HG03064 (cell line): ENCODE results near the gene ERG28.
A peak's percentile ranks its signal among the peaks of the same experiment; 100 is the strongest.
"Not testable (repeated sequence)": the region's sequence is repeated elsewhere in the genome, so short reads cannot be mapped to it uniquely, and the experiment has no call there.

Experiments
- ATAC-seq: cut with Tn5 transposase; IDR thresholded peaks from one replicate; pipeline ENCODE4 v1.9.1; 2021; ENCODE audit warnings: low read depth; ENCODE audit not compliant: unreplicated experiment

Gene ERG28

GRCh38 chr14:75660630-75661498 is at the start of gene ERG28, which contains the start of gene TTLL5:
ERG28 (minus strand) TSS chr14:75660876; CDS start chr14:75657502, 3,374 bp downstream.
TTLL5 (plus strand) TSS chr14:75661246; CDS start chr14:75663150, 1,904 bp downstream.
- peak; percentile 98 for ATAC-seq

GRCh38 chr14:75709207-75709812 is 48.6 kb upstream of the ERG28 start:
- ATAC-seq: no peak

GRCh38 chr14:75705014-75705413 is 44.3 kb upstream of the ERG28 start:
- no peak for ATAC-seq

GRCh38 chr14:75703467-75703866 is 42.8 kb upstream of the ERG28 start:
- ATAC-seq: no peak

DNA sequence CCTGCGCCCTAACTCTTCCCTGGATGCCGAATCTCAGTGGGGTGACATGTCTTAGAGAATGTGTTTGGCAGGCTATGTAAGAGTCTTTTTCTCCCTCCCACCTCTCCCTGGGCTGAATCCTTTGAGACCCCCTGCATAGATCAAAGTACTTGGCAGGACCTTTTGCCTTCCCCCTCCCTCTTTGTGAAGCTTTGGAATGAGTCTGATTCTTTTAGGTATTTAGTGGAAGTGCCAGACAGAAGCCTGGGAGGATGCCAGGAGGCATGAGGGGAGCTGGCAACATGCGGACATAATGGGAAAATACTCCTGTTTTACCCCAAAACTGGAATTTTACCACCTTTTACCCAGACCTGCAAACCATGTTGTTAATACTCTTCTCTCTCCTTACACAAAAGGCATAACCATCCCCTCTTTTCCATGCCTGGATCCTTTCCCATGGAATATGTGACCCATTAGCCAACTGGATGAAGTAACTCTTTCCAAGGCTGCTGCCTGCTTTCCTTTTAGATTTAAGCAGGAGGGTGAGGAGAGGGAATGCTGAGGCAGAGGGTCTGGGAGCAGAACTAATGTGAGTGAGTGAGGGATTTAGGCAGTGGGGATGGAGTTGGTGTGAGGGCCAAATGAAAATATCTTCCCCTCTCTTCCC is 42.1 kb upstream of the ERG28 start:
- ATAC-seq: no peak

DNA sequence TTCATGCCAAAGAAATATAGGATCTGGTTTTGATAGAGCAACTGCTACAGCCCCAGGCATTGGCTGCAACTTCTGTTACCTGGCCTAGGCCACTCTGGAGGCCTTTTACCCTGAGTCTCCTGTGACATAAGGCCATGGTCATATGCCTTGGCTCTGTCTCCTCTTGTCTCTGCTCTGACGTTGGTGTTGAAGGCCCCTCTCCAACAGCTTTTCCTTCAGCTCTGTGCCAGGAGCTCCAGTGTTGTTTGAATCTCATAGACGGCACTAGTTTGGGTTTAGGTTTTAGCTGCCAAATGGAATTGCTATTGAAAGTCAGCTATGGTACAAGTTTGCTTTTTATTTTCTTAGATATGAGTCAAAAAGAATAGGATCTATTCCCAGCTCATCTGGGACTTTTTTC is 41.4 kb upstream of the ERG28 start:
- ATAC-seq: no peak

GRCh38 chr14:75700295-75700694 is 39.6 kb upstream of the ERG28 start:
- no peak for ATAC-seq

DNA sequence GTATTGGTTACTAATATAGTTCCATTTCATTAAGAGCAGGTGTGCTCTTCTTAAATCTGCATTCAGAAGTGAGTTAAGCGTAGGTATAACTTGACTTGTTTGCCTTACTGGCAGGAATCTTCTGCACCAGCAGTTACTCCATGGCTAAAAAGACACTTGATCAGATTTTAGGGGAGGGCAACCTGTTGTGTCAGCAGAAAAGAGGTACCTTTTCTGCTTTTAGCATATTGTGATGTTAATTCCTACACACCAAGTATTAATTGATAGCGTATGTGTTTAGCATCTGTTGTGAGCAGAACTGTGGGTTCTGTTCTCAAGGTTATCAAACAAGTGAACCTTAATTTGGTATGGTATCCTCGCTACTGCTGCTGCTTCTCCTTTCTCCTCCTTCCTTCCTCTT is 38.7 kb upstream of the ERG28 start:
- no peak for ATAC-seq

DNA sequence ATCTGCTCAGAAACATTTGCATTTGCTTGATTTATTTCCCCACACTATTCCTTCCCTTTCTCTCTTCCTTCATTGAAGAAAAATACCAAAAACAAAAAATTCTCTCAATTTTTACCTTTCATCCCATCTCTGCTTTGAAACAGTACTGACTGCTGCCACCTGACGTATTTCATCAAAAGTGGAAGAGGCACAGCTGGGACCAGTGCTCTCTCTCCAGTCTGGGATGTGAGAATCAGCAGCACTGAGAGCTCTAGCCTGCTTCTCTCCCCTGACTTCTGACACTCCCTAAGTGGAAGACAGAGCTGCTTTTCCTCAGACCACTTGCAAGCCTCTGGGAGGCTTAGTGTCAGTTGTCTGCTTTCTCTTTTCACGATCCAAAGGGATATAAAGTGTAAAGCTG is 37.2 kb upstream of the ERG28 start:
- no peak for ATAC-seq

DNA sequence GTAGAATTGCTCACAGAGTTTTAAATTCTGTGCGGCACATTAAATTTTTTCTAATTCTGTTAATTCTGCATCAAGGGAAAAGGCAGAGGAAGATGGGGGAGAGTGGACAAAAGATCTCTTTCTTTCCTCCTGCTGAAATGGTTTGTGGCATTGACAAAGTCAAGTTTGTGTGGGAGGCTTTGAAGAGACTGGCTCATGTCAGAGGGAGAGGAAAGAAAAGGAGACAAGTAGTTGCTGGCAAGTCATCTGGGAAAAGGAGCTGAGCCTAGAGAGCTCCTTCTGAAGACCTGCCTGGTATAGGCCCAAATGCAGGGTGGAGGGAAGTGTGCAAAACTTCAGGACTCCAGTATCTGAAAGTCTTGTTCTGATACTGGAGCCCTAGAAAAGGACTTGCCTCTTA is 36.7 kb upstream of the ERG28 start:
- no peak for ATAC-seq

- ATAC-seq: not testable (repeated sequence)
These were observed 34.3 kb upstream of the ERG28 start for GRCh38 chr14:75695025-75695424.

DNA sequence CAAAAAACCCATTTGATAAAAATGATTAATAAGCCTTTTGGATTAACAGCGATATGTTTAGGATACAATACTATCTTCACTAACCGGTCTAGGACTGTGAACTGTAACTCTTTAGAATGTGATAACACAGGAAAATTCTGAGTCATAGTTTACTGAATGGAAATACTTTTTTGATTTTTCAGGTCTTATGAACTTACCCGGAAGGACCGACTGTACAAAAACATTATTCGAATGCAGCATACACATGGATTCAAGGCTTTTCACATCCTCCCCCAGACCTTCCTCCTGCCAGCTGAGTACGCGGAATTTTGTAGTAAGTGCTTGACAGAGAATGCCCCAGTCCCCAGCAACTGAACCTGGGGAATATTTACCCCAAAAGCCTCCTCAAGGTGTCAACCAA is 29.3 kb upstream of the ERG28 start:
- no peak for ATAC-seq

- ATAC-seq: no peak
These were observed 28.3 kb upstream of the ERG28 start for GRCh38 chr14:75689012-75689411.

- ATAC-seq: no peak
These were observed 25.2 kb upstream of the ERG28 start for GRCh38 chr14:75685910-75686309.

GRCh38 chr14:75675265-75675960 is 14.7 kb upstream of the ERG28 start:
- ATAC-seq: no peak

- peak; percentile 38 for ATAC-seq
These were observed 12.8 kb upstream of the ERG28 start for GRCh38 chr14:75673345-75674035.

DNA sequence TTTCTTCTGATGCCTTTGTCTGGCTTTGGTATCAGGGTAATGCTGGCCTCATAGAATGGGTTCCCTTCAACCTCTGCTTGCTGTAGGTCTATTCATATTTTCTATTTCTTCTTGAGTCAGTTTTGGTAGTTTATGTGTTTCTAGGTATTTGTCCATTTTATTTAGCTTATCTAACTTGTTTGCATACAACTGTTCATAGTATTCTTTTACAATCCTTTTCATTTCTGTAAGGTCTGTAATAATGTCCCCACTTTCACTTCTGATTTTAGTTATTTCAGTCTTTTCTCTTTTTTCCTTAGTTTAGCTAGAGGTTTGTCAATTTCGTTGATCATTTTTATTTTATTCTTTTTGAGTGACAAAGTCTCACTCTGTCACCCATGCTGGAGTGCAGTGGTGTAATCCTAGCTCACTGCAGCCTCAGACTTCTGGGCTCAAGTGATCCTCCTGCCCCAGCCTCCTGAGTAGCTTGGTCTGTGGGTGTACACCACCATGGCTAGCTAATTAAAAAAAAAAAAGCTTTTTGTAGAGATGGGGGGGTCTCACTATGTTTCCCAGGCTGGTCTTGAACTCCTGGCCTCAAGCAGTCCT is 12.0 kb upstream of the ERG28 start:
- ATAC-seq: no peak

DNA sequence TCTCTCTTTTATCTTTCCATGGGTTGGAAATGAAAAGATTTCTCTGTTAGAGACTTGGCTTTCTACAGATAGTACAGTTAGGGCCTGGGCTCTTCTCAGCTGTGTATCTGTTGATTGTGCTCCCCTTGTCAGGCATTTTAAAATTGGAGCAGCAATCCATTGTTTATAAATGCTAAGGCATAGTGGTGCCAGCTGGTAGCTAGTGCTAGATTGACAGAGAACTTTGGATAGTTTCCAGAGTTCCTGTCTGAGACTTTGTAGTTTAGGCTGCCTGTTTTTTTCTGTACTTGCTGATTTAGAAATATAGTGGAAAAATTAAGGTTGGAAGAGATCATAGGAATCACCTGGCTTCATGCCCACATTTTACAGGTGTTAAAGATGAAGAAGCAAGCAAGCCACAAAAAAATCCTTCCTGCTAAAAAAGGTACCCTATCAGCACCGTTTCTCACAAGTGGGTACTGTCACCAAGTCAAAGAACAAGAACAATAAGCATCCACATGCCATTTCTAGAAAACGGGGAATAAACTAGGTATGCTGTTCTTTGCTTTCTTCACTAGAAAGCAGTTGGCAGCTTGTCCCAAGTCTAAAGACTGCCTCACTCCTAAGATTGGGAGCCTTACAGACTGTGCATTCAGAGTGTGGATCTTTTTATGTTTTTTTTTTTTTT is 6.6 kb upstream of the ERG28 start:
- no peak for ATAC-seq

DNA sequence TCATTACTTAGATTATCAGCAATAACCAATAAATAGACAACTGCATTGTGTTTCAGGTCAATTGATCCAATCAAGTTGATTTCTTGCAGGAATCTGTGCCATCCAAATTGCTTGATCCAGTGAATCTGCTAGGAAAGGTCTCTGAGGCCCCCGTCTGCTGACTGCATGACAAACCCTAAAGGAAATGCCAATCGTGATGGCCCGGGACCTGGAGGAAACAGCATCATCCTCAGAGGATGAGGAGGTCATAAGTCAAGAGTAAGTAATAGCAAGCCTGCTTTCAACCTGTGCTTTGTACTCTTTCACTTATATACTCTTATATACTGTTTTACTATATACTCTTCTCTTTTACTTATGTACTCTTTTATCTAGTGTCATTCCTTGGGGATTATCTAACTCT is 2.3 kb upstream of the ERG28 start:
- no peak for ATAC-seq

DNA sequence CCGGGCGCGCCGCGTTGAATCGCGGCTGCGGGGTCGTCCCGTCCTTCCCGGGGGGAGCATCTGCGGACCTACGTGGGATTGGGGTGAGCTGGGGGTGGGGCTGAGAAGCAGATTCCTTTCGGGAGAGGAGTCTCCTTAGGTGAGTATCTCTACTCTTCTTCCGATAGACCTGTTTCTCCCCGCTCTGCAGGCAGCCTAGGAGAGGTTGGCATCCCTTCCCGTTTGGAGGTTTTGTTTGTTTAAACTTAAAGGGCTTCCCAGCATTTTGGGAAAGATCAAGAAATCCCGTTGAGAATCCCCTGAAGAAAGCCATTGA is 781 bp upstream of the ERG28 start:
- ATAC-seq: no peak
